CD4-positive, alpha-beta T cell treated with Interleukin-12 subunit alpha and Interleukin-12 subunit beta, for 1 hour (primary cell): ENCODE measurements around the gene ZDHHC8.

Experiments used
- DNase-seq: peaks from one replicate; pipeline ENCODE4 v3.0.0-alpha.2; 2020

Gene ZDHHC8

DNA sequence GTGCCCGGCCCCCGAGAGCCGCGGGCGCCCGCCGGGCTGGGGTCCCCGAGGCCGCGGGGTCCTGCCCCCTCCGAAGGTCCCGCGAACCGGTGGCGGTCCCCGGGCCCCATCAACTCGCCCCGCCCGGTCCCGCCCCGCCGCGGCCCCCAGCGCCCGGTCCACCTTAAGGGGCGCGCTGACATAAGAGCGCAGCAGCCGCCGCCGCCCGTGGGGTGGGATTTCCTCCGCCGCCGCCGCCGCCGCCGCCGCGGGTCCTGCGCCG, at the start of gene ZDHHC8:
Gene ZDHHC8 (plus strand): TSS at position 208 of the 262 bp plus-strand sequence. CDS start 144 bp downstream, outside the sequence.
- peak; percentile 55 for DNase-seq

- no peak for DNase-seq
Measured at GRCh38 chr22:20083157-20083890, 48.3 kb upstream of the ZDHHC8 start.

GRCh38 chr22:20083891-20084546, 47.6 kb upstream of the ZDHHC8 start:
- DNase-seq = no peak

DNA sequence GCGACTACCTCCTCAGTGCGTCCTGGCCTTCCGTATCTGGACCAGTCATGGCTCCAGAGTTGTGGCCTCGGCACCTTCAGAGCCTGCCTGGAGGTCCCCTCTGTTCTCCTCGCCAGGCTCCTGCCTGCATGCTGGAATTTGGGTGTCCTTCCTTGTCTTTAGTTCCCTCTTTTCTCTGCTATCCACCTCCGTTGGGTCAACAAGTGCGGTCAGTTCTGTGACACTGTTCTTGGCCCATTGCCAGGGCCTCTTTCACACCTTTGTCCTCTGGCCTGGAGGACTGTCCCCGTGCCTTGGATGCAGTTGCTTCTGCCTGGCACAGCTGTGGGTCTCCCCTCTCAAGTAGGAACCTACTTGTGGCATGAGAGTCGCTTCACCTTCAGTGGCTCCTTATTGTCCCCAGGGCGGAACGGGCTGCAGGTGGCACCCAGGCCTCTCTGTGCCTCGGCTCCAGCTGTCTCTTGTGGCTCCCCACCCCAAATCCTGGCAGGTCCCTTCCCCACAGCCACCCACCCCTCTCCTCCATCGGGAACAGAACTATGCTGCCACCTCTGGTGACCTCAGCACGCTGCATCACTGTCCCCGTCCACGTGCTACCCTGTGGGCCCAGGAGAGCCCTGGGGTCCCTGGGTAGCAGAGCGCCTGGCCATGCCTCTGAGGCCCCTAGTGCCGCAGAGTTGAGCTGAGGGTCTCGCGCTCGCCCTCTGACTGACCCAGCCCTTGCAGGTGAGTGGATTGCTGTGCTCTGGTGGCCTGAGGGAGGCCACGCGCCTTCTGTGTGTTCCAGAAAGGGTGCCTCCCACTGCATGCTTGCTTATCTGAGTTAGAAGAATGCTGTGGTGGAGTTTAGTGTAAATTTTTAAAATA, 46.8 kb upstream of the ZDHHC8 start:
- no peak for DNase-seq

DNA sequence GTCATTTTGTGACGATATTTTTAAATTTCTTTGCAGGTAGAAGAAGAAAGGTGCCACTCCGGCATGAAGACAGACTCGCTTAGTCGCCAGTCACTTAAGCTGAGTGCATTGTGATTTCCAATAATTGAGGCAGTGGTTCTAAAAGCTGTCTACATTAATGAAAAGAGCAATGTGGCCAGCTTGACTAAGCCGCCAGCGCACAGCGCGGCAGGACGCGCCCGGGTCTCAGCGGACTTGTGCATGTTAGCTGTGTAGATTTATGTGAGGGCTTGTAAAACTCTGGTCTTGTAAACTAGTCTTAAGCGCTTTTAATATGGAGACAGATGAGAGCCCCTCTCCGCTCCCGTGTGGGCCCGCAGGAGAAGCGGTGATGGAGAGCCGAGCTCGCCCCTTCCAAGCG, 46.0 kb upstream of the ZDHHC8 start:
- DNase-seq = no peak

DNA sequence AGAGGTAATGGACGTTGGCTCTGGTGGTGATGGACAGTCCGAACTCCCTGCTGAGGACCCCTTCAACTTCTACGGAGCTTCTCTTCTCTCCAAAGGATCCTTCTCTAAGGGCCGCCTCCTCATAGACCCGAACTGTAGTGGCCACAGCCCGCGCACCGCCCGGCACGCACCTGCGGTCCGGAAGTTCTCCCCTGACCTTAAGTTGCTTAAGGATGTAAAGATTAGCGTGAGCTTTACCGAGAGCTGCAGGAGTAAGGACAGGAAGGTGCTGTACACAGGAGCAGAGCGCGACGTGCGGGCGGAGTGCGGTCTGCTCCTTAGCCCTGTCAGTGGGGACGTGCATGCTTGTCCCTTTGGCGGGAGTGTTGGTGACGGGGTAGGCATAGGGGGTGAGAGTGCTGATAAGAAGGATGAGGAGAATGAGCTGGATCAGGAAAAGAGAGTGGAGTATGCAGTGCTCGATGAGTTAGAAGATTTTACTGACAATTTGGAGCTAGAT, 45.5 kb upstream of the ZDHHC8 start:
- no peak for DNase-seq

DNA sequence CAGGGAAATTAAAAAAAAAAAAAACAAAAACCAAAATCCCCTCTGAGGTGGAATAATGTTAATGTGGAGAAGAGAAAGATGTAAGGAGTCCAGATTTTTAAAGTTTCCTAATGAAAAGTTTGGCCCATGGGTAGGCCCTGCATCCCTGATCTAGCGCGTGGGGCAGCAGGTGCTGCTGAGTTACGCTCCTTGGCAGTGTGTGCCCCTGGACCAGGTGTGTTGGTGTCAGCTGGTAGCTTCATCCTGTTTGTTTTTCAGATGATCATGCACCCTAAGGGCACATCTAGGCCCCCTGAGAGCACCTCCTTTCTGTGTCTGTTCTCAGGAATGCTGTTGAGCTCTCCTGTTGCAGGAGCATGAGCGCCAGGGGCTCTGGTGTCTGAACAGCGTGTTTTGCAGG, 44.8 kb upstream of the ZDHHC8 start:
- no peak for DNase-seq

- DNase-seq = peak; percentile 12
Measured at GRCh38 chr22:20087319-20088262, 44.0 kb upstream of the ZDHHC8 start.

- DNase-seq = no peak
Measured at GRCh38 chr22:20088263-20088648, 43.3 kb upstream of the ZDHHC8 start.

DNA sequence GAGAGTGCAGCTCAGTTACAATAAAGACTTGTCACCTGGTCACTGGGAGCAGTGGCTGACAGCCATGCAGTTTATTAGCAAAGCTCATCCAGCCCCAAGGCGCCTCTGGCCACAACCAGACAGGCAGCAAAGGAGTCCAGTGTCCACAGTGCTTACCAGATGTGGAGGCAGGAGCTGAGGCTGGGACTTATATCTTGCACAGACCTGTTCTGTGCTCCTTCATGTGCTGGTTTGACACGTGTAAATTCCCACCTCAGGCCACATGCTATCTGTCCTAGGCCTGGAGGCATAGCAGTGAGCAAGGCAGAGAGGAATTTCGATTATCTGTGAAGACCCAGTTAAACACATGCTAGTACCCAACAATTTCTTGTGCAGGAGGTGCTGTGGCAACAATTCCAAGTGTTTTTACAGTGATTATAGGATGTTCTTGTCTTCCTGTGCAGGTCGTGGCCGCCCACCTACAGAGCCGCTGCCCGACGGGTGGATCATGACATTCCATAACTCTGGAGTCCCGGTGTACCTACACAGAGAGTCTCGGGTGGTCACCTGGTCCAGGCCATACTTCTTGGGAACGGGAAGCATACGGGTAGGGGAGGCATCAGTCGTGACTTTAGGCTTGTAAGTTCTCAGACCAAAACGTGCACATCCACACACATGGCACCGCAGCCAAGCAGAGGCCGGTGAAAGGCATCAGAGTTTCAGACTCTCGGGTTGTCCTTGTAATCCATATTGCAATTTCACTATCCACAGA, 42.2 kb upstream of the ZDHHC8 start:
- no peak for DNase-seq

- no peak for DNase-seq
Measured at GRCh38 chr22:20089977-20090729, 41.5 kb upstream of the ZDHHC8 start.

DNA sequence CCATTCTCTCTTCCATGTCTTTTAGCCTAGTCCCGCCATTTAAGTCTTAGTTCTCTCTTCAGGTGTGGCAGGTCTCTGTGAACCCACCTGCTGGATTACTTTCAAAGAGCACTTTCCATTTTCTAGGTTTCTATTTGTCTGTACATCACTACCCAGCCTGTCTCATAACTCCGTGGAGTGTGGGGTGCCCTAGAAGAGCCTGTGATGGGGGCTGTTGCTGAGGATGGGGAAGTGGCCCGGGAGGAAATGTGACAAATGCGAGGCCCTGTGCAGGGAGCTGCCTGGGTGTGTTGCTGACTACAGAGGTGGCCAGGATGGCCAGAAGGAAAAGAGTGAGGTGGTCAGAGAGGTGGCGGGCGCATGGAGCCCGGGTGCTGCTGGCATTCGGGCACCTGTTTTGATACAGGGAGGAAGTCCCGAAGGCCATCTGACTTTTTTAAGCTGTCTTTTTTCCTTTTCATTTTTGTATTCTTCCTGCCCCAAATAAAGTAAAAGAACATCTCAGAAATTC, 40.8 kb upstream of the ZDHHC8 start:
- no peak for DNase-seq

DNA sequence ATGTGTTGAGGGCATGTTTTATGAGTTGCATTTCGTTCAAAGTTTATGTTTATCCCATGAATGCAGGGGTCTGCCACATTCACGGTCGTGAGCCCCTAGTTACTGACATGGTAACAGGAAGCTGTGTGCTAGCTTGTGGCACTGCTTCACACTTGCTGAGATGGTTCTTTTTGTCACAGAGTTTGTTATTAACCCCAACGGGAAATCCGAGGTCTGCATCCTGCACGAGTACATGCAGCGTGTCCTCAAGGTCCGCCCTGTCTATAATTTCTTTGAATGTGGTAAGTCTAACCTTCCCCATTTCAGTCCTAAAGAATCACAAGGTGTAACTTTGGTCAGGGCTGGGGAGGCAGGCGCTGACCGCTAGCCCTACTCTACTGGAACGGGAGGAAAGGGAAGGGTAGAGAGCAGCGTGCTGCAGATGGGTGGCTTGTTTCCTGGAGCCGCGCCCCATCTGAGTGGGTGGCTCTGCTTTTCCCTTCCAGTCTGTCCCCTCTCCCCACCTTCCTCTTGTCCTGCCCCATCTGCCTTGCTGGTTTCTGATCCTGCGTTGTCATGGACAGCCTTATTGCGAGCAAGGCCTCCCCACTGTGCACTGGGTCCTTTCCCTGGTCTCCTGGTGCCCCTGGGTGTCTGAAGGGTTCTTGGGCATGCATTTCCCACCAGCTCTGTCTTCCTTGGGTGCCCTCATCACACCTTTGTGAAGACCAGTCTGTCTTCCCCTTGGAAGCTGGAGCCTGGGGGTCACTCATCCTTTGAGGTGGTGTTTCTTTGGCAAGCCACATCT, 39.7 kb upstream of the ZDHHC8 start:
- DNase-seq = peak; percentile 37

DNA sequence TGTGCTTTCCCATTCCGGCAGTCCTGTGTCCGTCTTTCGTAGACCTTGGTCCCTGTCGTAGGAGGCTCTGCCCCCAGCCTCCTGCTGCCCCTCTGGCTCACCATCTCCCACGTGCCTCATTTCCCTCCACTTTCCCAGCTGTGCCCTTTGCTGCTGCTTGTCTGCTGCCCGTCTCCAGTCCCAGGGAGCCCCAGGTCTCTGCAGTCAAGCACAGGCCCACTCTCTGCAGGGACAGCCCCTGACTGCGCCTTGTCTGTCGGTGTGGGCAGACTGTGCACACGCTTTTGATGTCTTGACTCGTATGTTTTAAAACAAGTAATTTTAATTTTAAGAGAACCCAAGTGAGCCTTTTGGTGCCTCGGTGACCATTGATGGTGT, 39.1 kb upstream of the ZDHHC8 start:
- DNase-seq = no peak

- no peak for DNase-seq
Measured at GRCh38 chr22:20093418-20094196, 38.0 kb upstream of the ZDHHC8 start.

DNA sequence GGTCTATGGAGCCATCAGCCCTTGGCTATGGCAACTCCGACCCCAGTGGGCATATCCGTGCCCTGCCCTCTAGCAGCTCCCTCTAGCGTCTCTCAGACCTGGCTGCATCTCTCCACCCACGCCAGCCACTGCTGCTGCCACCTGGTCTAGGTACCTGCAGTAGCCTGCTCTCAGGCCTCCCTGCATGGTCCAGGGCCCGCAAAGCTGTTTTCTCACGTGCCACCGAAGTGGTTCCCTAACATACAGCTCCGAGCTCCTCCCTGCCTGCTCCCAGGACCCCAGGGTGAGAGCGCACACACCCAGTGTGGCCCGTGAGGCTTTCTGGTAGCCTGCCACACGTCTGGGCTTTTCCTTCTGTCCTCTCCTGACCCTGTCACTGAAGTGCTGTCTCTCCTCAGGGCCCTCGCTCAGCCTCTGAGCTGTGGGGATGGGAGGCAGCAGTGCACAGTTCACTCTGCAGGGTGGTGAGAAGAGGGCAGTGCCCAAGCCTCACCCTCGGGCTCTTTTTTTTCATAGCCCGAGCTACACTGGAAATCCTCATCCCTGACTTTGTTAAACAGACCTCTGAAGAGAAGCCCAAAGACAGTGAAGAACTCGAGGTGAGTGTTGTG, 37.3 kb upstream of the ZDHHC8 start:
- no peak for DNase-seq

DNA sequence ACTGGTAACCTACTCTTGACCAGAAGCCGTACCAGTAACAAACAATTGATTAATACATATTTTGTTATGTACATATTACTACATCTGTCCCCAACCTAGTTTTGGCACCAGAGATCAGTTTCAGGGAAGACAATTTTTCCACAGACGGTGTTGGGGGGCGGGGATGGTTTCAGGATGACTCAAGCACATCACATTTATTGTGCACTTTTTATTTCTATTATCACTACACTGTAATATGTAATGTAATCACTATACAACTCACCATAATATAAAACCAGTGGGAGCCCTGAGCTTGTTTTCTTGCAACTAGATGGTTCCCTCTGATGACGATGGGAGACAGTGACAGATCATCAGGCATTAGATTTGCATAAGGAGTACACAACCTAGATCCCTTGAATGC, 36.1 kb upstream of the ZDHHC8 start:
- DNase-seq = no peak

DNA sequence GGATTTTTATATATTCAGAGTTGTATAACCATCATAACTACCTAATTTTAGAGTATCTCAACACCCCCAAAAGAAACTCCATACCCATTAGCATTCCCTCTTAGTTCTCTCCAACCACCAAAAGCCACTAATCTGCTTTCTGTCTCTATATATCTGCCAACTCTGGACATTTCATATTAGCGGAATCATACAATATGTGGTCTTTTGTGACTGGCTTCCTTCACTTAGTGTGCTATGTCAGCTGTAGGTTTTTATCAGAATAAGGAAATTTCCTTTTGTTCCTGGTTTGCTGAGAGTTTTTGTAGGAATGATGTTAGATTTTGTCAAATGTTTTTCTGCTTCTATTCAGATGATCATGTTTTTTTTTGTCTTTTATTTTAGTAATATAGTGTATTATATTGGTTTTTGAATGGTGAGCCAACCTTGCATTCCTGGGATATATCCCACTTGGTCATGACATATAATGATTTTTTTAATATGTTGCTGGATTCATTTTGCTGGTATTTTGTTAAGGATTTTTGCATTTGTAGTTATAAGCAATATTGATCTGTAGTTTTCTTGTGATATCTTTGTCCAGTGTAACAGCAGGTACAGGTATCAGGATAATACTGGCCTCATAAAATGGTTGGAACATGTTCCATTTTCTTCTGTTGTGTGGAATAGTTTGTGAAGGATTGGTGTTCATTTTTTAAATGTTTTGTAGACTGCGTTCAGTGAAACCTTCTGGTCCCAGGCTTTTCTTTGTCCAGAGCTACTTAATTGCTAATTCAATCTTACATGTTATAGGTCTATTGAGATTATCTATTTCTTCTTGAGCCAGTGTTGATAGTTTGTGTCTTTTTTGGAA, 34.8 kb upstream of the ZDHHC8 start:
- no peak for DNase-seq
